Activated CD4-positive, alpha-beta T cell treated with anti-CD3 and anti-CD28 coated beads, Interleukin-2, Interleukin-4, amounts not matched to agents 100 ng/mL and 50 ng/mL, durations not matched to agents 16 hours and 8 hours (primary cell): ENCODE results near the gene FAM234A.

Experiments used
- DNase-seq: peaks from one replicate; pipeline ENCODE4 v3.0.0-alpha.2; 2020; ENCODE audit warnings: low spot score

The FAM234A gene

GRCh38 chr16:281660-282255 lies 47.1 kb downstream of the FAM234A start:
- DNase-seq, result no peak

DNA sequence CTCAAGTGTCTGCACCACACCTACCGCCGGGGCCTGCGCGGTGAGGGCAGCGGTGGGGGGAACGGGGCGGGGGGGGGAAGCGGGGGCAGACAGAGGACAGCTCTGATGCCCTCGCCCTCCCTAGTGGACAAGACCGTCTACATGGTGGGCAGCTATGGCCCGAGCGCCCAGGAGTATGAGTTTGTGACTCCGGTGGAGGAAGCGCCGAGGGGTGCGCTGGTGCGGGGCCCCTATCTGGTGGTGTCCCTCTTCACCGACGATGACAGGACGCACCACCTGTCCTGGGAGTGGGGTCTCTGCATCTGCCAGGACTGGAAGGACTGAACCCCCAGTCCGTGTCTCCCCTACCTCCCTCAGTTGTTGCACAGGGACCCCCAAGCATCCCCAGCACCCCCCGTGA lies 47.9 kb downstream of the FAM234A start:
- DNase-seq, result no peak

DNA sequence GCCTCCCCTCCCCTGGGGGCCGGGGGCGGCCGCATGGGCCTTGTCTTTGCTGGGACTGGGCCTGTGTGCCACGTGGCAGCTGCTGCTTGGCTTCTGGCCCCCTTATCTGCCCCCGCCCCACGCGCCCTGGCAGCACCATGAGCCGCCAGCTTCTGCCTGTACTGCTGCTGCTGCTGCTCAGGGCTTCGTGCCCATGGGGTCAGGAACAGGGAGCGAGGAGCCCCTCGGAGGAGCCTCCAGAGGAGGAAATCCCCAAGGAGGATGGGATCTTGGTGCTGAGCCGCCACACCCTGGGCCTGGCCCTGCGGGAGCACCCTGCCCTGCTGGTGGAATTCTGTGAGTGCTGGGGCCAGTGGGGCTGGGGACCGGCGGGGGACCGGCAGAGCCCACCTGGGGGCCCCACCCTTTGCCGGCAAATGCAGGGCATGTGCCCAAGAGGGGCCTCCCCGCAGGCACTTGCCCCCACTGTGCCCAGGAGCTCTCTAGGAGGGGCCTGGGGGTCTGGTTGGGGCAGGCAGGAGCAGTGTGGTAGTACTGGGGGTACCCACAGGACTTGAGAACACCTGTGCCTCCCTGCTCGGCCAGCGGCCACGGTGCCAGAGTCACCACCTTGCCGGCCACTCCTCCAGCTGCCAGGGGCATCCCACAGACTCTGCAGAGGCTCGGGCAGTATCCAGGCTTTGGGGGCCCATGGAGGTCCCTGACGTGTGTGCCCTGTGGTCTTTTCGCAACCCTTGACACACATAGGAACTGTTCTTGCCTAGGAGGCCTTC lies 48.6 kb downstream of the FAM234A start, which contains the start of gene PDIA2:
Gene PDIA2 (plus strand): TSS at position 132 of the 773 bp plus-strand sequence. CDS start 6 bp downstream, at position 138.
- no peak for DNase-seq

DNA sequence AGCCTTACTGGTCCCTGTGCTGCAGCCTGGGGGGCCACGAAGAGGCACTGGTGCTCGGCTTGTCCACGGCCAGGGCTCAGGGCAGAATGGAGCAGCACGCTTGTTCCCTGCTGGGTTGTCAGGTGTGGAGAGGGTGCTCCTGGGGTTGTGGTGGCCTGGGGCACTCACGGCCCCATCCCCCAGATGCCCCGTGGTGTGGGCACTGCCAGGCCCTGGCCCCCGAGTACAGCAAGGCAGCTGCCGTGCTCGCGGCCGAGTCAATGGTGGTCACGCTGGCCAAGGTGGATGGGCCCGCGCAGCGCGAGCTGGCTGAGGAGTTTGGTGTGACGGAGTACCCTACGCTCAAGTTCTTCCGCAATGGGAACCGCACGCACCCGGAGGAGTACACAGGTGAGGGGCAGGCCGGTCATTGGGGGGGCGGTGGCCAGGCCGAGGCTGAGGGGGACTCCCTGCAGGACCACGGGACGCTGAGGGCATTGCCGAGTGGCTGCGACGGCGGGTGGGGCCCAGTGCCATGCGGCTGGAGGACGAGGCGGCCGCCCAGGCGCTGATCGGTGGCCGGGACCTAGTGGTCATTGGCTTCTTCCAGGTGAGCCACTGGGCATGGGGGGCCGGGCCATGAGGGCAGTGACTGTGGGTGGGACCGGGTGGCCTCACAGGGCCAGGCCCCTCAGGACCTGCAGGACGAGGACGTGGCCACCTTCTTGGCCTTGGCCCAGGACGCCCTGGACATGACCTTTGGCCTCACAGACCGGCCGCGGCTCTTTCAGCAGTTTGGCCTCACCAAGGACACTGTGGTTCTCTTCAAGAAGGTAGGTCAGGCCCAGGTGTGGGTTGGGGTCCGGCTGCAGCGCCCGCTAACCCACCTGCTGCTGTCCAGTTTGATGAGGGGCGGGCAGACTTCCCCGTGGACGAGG lies 49.8 kb downstream of the FAM234A start:
- DNase-seq, result no peak

- no peak for DNase-seq
Observed at GRCh38 chr16:285146-286055, 50.8 kb downstream of the FAM234A start.

GRCh38 chr16:286491-287297 lies 52.1 kb downstream of the FAM234A start:
- DNase-seq, result no peak

DNA sequence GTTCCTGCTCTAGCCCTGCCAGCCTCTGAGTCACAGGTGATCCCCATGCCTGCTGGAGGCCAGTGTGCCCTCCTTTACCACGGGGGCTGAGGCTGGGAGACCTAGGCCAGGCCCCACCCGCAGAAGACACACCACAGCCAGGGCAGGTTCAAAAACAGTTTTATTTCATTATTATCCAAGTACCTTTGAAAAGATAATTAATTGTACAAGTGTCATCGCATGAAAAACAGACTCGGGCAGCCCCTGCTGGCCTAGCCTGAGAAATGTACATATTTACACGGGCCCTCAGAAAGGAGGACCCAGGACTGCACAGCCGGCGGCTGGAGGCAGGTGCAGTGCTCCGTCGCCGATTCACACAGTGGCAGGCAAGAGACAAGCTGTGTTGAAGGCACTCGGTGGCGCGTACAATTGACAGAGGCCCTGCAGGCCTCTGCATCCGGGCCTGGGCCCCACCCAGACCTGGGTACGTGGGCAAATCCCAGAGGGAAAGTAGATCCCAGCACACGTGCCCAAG lies 52.7 kb downstream of the FAM234A start:
- no peak for DNase-seq

- no peak for DNase-seq
Observed at GRCh38 chr16:287981-288920, 53.6 kb downstream of the FAM234A start.

DNA sequence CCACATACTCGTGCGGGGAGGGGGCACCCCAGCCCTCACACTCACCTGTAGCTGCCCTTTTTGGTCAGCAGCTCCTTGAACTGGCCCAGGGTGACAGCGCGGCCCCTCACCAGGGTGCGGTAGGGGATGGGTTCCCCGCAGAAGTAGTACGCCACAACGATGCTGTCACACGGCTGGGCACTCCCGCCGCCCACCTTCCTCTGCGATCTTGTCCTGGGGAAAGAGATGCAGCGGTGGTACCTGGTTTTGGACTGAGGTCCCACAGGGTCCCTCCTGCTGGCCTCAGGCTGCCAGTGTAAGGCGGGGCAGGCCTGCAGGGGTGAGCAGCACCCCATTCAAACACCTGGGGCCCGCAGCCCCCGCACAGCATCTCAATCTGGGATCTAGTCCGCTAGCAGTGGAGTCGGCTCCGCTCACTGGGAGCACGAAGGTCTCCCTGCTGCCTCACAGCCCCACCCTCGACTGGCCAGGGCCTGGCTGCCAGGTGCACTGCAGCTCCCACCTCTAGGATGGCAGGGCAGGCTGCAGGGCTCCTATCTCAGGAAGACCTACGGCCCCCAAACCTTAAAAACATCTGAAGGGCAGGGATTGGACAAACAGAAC lies 54.9 kb downstream of the FAM234A start:
- DNase-seq, result no peak

GRCh38 chr16:290015-290680 lies 55.5 kb downstream of the FAM234A start:
- DNase-seq, result no peak

DNA sequence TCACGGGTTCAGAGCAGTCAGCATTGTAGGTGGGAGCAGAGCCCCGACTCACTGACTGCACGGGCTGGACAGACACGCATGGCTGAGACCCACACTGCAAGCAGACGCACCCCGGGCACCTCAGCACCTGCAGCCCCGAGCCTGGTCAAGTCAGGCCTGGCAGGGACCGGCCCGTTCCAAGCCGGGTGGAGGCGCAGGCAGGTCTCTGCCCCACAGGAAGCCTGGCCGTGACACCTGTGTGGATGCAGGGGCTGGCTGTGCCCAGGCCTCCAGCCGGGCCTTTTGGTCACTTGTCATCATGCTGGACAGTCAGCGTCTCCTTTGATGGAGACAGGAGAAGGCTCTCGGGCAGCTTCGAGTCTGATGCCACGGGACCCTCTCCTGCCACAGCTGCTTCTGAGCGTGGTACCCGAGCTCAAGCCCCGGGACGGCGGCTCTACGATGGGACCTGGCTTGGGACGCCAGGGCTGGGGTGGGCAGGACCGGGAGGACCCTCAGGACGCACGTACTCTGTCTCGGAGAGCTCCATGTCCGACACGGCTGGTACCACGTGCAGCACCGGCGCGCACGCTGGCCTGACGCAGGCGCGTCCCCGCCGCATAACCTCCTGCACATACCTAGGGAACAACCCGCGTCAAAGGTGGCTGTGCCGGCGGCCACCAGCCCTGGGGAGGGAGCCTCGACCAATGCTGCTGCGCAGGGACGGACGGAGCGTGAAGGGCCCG lies 56.2 kb downstream of the FAM234A start:
- DNase-seq, result no peak

GRCh38 chr16:291539-291938 lies 56.9 kb downstream of the FAM234A start:
- no peak for DNase-seq

GRCh38 chr16:293043-293775 lies 58.6 kb downstream of the FAM234A start:
- DNase-seq, result no peak

- DNase-seq, result no peak
Observed at GRCh38 chr16:296276-296675, 61.7 kb downstream of the FAM234A start.

DNA sequence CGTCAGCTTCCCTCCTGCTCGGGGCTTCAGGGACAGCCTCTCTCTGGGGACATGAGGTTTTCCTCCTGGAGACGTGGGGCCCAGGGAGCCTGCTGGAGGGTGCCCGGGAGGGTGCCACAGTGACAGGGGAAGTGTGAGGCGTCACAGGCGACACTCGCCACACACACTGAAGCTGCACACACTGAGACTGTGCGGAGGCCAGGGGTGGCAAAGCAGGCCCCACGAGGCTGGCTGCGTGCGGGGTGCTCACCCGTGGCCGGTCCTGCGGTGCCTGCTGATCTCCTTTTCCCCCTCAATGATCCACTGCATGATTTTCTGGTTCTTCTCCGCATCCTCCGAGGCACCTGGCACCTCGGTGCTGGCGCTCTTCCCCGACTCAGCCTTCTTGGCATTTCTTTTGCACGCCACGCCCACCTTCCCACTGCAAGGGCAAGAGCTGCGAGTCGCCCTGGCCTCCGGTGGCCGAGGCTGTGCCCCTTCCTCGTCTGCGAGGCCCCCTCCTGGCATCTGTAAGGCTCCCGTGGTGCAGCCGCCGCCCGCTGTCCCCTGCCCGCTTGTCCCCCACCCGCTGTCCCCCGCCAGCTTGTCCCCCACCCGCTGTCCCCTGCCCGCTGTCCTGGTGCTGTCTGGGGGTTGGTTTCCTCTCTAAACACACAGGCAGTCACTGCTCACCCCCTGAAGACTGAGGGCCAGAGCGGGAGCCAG lies 62.3 kb downstream of the FAM234A start:
- no peak for DNase-seq

- DNase-seq, result no peak
Observed at GRCh38 chr16:297832-298231, 63.2 kb downstream of the FAM234A start.
